HG02970 (cell line): ENCODE data around the gene ULBP2.
"Not testable (repeated sequence)": the region's sequence is repeated elsewhere in the genome, so short reads cannot be mapped to it uniquely, and the experiment has no call there.

ENCODE experiments used
- ATAC-seq: cut with Tn5 transposase; IDR thresholded peaks from one replicate; pipeline ENCODE4 v1.9.1; 2021; ENCODE audit warnings: mild to moderate bottlenecking, moderate library complexity, moderate number of reproducible peaks; ENCODE audit not compliant: unreplicated experiment, low FRiP score

Gene ULBP2

GRCh38 chr6:149925253-149925973, 16.4 kb upstream of the ULBP2 start:
- no peak for ATAC-seq

- ATAC-seq = no peak
Observed at GRCh38 chr6:149925974-149926777, 15.6 kb upstream of the ULBP2 start.

DNA sequence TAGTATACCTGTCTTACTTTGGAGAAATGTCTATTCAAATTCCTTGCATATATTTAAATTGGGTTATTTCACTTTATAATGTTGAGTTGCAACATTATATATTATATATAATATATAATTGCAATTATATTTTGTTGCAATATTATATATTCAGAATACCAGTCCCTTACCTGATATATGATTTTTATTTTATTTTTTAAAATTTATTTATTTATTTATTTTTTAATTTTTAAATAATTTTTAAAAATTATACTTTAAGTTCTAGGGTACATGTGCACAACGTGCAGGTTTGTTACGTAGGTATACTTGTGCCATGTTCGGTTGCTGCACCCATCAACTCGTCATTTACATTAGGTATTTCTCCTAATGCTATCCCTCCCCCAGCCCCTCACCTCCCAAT, 14.8 kb upstream of the ULBP2 start:
- ATAC-seq = not testable (repeated sequence)

- ATAC-seq = no peak
Observed at GRCh38 chr6:149929422-149929821, 12.4 kb upstream of the ULBP2 start.

DNA sequence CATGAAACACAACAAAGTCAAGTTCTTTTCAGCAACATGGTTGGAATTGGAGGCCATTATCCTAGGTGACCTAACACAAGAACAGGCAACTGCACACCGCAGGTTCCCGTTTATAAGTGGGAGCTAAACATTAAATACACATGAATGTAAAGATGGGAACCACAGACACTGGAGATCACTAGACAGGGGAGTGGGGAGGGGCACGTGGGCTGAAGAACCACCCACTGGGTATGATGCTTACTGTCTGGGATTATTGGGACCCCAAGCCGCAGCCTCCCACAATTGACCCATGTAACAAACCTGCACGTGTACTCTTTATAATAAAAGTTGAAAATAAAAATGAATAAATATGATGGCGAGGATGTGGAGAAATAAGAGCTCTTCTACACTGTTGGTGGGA, 10.3 kb upstream of the ULBP2 start:
- ATAC-seq = no peak

DNA sequence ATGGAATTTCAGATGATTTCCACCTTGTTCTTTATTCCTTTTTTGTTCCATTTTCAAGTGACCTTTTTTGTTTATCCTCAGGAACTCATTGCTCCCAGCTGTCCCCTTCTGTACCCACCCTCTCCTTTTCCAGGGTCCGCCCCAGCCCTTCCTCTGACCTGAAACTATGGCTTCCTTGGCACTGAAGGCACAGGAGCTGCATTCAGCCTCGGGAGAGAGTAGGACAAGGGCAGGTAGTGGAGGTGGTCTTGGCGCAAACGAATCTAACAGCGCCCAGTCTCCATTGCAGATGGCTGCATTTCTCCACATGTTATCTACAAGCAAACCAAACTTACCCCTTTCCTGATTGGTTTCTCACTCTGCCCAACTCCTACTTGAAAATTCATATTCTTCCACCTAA, 8.8 kb upstream of the ULBP2 start:
- ATAC-seq = no peak

DNA sequence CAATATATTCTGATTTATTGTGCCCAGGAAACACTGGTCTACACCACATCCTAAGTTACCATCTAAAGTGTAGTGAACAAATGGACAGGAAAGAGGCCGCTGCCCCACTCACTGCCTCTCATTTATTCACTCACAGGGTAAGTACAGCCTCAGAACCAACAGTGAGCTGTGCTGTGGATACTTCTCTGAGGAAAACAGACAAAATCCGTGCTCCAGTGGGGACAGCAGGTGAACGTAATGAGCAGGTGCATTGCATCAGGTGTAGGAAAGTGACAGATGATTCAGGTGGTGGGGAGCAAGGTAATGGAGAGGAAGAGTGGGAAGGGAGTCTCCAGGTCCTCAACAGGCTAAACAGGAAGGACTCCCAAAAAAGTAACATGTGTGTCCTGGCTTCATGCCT, 8.4 kb upstream of the ULBP2 start:
- ATAC-seq = no peak

GRCh38 chr6:149934249-149935156, 7.3 kb upstream of the ULBP2 start:
- no peak for ATAC-seq

GRCh38 chr6:149935246-149935645, 6.6 kb upstream of the ULBP2 start:
- ATAC-seq = no peak

DNA sequence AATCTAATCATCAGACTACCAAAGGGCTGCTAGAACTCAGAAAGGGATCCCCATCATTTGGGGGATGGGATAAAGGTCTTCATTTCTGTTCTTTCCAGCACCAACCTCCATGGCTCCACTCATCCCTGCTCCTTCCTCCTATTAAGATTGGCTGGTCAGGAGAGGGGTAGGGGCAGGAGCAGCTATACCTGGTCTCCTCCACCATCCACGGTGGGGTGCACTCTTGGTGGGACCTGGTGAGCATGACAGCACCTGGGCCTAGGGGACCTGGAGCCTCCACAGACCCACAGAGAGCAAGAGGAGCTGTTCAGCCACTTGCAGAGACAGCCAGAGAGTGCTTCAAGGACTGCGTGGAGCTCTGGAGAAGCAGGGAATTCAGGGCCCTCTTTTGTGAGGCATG, 6.1 kb upstream of the ULBP2 start:
- ATAC-seq = no peak

DNA sequence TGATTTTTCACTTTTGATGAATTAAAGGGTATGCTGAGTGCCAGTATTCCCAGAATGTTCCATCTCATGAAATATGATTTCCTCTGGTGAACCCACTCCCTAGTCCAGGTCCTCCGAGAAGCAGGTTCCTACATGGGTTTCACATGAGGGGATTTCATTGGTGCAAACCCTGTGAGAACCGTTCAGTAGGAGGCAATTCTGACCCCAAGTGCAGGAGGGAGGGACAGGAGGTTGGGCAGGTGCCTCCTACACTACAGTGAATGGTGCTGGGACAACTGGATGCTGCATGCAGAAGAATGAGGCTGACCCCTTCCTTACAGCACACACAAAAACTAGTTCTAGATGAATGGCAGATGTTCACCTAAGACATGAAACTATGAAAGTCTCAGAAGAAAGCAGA, 5.1 kb upstream of the ULBP2 start:
- no peak for ATAC-seq

DNA sequence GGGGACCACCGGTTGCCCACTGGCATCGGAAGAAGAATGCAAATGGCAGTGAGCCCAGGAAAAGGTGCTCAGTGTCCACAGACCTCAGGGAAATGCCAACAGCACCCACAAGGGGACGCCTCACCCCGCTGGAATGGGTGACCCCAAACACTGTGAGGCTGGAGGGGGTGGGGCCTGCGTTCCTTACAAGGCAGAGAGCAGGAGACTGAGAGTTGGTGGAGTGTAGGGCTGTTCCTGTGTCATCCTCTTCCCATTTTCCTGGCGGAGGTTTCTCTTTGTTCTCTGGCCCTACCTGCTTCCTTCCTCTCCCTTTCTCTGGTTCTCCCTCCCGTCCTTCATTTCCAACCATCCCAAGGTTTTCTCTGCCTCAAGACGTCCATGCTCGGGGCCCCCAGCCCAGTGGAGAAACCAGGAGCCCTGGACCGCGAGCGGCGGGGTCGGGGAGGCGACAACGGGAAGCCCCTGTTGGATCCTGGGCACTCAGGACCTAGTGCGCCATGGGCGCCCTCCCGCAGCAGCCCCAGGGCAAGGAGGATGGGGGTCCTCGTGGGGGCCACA, 3.7 kb upstream of the ULBP2 start:
- ATAC-seq = not testable (repeated sequence)

DNA sequence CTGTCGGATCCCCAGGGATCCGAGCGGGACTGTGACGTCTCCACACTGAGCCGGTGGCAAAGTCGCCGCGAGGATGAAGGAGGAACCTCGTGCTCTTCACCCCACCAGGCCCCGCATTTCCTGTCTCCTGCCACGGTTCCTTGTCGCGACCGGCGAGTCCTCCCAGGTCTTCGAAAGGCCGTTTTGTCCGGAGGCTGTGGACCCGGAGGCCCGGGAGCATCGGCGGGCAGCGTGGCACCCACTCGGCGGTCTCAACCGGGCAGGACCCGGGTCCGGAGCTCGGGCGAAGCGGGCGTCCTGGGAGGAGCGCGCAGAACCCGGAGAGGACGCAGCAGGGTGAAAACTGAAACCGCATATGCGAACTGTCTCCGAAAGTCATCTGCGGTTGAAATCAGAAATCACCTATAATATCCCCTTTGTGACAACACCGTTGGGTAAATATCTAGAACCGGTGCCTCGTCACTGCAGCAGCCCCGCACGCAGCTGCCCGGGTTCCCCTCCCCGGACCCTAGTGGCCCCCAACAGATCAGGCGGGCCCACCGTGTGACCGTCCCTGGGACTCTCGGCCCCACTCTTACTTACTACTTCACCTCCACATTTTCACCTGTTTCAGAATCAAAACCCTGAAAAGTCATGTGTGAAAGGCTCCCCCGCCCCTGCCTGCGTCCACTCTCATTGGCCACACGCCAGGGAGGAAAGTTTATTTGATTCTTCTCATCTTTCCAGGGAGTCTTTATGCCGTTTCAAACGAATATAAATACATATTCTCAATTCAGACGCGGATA, 3.1 kb upstream of the ULBP2 start:
- peak; percentile 67 for ATAC-seq

- no peak for ATAC-seq
Observed at GRCh38 chr6:149939356-149939648, 2.5 kb upstream of the ULBP2 start.

DNA sequence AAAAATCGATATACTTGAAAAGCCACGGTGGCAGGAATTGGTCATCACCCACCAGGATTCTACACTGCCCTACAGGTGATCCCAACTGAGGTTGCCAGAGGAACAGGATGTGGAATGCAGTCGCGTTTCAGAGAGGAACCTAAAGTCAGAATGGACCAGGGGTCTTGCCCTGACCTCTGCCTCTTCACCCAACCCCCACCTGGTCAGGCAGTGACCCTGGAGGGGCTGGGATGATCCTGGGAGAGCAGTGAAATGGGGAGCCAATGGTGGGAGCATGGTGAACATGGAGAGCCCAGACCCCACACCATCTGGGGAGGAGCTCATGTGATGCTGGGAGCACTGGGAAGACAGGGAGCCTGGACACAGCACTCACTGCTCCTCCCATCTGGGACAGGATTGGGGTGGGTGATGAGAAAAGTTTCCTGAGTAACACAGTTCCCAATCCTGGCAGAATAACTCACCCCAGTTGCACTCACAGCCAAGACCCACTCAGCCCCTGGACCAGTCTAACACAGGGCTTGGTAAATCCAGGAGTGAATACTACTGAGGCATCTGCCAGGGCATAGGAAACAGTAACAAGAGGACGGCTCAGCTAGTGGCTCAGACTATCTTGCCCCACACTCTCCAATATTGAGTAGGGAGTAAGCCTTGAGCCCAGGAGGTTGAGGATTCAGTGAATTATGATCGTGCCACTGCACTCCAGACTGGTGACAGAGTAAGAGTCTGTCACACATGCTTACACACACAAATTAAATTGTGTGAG, 1.7 kb upstream of the ULBP2 start:
- no peak for ATAC-seq

- ATAC-seq = no peak
Observed at GRCh38 chr6:149940672-149940982, 1.2 kb upstream of the ULBP2 start.

GRCh38 chr6:149942461-149942829, 631 bp downstream of the ULBP2 start:
- no peak for ATAC-seq

DNA sequence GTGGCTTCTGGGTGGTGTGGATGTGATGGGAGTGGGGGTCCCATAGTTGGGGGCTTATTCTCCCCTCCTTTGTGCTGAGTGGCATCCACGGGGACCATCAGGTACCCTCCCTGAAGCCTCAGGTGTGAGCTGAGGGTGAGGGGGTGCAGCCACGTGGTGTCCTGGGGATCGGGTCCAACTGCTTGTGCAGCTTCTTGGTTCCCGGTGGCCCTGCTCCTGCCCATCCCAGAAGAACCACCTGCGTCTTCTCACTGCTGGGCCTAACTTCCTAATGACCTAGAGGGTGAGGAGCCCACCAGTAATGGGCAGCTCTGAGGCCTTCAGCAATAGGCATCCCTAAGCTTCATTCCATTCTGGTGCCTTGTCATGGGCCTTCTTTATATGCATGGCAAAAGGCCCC, 1.5 kb downstream of the ULBP2 start:
- ATAC-seq = not testable (repeated sequence)

GRCh38 chr6:149945276-149945675, 3.5 kb downstream of the ULBP2 start:
- ATAC-seq = not testable (repeated sequence)

DNA sequence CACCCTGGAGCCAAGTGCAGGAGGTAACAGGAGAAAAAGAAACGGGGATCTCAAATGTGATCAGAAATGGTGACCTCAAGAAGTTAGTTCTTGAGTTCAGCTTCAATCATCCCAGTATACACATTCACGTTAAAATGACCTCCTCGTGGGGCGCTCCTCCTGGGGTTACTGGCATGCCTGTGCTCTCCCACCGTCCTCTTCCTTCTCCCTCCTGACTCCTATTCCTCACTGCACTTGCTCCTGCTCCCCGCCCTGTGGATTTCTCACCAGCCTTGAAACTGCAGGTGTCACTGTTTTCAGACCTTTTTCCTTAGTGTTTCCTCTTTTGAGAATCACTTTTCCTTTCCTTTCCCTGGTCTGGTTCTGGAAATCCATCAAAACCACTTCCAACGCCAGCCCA, 4.8 kb downstream of the ULBP2 start:
- ATAC-seq = not testable (repeated sequence)
